HG03139 (cell line): Measurements from ENCODE around the gene LCN10.
"Not testable (repeated sequence)": the region's sequence is repeated elsewhere in the genome, so short reads cannot be mapped to it uniquely, and the experiment has no call there.

Source experiments
- ATAC-seq: cut with Tn5 transposase; IDR thresholded peaks from one replicate; pipeline ENCODE4 v1.9.1; 2021; ENCODE audit not compliant: unreplicated experiment

LCN10 gene

GRCh38 chr9:136773386-136774044 lies 30.8 kb upstream of the LCN10 start:
- ATAC-seq, result no peak

- ATAC-seq, result no peak
Observed at GRCh38 chr9:136771907-136772415, 29.2 kb upstream of the LCN10 start.

- no peak for ATAC-seq
Observed at GRCh38 chr9:136769710-136770191, 27.0 kb upstream of the LCN10 start.

- not testable (repeated sequence) for ATAC-seq
Observed at GRCh38 chr9:136766410-136767120, 23.8 kb upstream of the LCN10 start.

- ATAC-seq, result not testable (repeated sequence)
Observed at GRCh38 chr9:136765745-136766409, 23.1 kb upstream of the LCN10 start.

- ATAC-seq, result no peak
Observed at GRCh38 chr9:136765041-136765440, 22.3 kb upstream of the LCN10 start.

- no peak for ATAC-seq
Observed at GRCh38 chr9:136764301-136764891, 21.7 kb upstream of the LCN10 start, which contains the start of gene LCN15. TSS of gene LCN15 (minus strand) at chr9:136764518. CDS start at chr9:136764488, 30 bp downstream.

GRCh38 chr9:136763649-136764035 lies 20.9 kb upstream of the LCN10 start:
- ATAC-seq, result no peak

GRCh38 chr9:136762915-136763648 lies 20.3 kb upstream of the LCN10 start:
- ATAC-seq, result no peak

GRCh38 chr9:136762221-136762691 lies 19.5 kb upstream of the LCN10 start:
- ATAC-seq, result no peak

- no peak for ATAC-seq
Observed at GRCh38 chr9:136761545-136761981, 18.8 kb upstream of the LCN10 start.

- ATAC-seq, result not testable (repeated sequence)
Observed at GRCh38 chr9:136760834-136761544, 18.2 kb upstream of the LCN10 start.

GRCh38 chr9:136760424-136760823 lies 17.7 kb upstream of the LCN10 start:
- ATAC-seq, result no peak

GRCh38 chr9:136759436-136760325 lies 16.9 kb upstream of the LCN10 start:
- ATAC-seq, result no peak

GRCh38 chr9:136759001-136759400 lies 16.3 kb upstream of the LCN10 start:
- ATAC-seq, result no peak

- no peak for ATAC-seq
Observed at GRCh38 chr9:136757751-136758140, 15.0 kb upstream of the LCN10 start.

GRCh38 chr9:136757328-136757727 lies 14.6 kb upstream of the LCN10 start:
- no peak for ATAC-seq

- ATAC-seq, result no peak
Observed at GRCh38 chr9:136756836-136757235, 14.1 kb upstream of the LCN10 start.

- no peak for ATAC-seq
Observed at GRCh38 chr9:136756134-136756438, 13.3 kb upstream of the LCN10 start.
